GM10266 (cell line): Measurements from ENCODE around the gene ZNF132.

Experiments used
- DNase-seq: peaks from one replicate; pipeline ENCODE4 v3.0.0; 2012; ENCODE audit errors: extremely low spot score
- TF ChIP-seq, protein P1 (sequence below): IDR thresholded peaks from 2 replicates; pipeline ENCODE4 v1.5.1; 2012; ENCODE audit warnings: mild to moderate bottlenecking, low read depth; ENCODE audit not compliant: control insufficient read depth, insufficient read depth; ENCODE audit errors: missing control alignments

Gene ZNF132

DNA sequence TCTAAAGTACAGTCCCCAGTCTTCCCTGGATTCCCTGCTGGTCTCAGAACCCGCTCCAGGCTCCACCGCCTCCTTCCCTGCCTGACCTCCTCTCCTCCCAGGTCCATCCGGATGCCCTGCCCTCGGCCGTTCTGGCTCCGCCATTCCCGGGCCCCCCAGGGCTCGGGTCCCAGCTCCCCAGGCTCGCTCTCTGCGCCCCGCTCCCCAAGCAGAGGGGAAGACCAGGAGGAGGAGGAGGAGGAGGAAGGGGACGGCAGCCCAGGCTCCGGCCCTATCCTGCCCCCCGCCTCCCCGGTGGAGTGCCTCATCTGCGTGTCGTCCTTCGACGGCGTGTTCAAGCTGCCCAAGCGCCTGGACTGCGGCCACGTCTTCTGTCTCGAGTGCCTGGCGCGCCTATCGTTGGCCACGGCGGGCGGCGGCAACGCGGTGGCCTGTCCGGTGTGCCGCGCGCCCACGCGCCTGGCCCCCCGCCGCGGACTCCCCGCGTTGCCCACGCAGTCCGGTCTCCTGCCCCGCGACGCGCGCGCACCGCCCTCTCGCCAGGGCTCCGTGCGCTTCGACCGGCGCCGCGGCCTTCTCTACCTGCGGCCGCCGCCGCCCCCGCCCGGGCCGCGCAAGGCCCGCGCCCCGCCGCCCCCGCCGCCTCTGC, 43.9 kb downstream of the ZNF132 start:
- TF ChIP-seq, protein P1, sequence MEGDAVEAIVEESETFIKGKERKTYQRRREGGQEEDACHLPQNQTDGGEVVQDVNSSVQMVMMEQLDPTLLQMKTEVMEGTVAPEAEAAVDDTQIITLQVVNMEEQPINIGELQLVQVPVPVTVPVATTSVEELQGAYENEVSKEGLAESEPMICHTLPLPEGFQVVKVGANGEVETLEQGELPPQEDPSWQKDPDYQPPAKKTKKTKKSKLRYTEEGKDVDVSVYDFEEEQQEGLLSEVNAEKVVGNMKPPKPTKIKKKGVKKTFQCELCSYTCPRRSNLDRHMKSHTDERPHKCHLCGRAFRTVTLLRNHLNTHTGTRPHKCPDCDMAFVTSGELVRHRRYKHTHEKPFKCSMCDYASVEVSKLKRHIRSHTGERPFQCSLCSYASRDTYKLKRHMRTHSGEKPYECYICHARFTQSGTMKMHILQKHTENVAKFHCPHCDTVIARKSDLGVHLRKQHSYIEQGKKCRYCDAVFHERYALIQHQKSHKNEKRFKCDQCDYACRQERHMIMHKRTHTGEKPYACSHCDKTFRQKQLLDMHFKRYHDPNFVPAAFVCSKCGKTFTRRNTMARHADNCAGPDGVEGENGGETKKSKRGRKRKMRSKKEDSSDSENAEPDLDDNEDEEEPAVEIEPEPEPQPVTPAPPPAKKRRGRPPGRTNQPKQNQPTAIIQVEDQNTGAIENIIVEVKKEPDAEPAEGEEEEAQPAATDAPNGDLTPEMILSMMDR, result no peak

DNA sequence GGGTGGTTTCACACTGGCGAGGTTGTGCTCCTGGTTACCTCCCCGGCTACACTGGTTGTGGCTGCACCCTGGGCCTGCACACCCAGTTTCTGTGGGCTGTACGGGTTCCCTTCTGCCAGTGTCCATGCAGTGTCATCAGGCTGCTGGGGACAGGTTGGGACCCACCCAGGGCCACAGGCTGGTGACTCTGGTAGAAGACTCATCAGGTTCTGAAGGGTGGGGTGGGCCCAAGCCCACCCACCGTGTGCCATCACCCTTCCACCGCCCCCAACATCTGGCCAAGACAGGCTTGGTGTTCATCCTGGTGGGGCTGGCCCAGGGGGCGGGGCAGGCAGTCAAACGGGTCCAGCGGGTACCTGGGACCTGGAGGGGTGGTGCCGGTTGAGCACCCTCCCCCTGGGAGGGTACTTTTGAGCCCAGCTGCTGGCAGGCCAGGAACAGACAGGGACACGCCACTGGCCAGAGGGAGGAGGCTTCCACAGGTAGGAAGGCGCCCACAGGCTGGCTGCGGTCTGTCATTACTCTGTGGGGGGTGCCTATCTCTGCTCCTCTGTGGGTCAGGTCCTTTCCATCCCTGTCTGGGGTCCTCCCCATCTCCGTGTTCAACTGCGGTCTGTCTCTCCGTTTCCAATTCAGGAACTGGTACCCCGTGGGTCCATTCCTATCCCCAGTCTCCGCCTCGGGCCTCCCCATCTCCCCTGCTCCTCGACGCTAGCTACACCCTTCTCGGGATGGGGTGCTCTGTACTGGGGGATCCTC, 44.6 kb downstream of the ZNF132 start, which contains the start of gene RNF225:
RNF225 (plus strand) TSS at position 437 of the 759 bp plus-strand sequence. CDS start 434 bp downstream, outside the sequence.
- TF ChIP-seq, protein P1, result no peak
- no peak for DNase-seq

More for the DNA sequence above, 43.9 kb downstream of the ZNF132 start:
- DNase-seq, result no peak

DNA sequence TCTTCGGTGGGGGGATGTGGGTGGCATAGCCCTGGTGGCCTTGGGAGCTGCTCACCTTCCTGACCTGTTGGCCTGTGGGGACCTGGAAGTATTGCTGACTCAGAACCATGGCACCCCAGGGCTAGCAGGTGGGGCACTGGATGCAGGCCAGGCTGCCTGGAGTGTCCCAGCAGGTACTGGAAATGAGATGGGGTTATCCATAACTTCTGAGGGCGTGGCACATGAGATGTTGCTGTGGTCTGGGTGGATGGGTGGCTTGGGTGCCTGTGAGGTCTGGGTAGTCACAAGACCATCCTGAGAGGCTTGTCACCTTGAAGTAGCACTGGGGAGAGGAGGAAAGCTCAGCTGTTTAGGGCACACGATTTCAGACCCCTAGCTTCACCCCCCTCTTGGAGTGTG, 45.1 kb downstream of the ZNF132 start:
- no peak for DNase-seq
- TF ChIP-seq, protein P1, result no peak

DNA sequence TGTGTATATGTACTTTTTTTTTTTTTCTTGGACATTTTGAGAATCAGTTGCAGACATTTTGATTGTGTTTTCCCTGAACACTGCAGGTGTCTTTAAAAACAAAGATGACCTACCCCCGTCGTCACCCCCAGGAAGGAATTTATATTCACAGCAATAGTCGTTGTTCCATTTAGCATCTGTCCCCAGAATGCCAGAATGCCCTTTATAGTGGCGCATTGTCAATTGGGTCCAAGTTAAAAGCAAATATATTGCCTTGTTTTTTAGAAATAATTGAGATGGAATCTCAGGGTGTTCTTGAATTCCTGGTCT, 46.3 kb downstream of the ZNF132 start:
- TF ChIP-seq, protein P1, result no peak

DNA sequence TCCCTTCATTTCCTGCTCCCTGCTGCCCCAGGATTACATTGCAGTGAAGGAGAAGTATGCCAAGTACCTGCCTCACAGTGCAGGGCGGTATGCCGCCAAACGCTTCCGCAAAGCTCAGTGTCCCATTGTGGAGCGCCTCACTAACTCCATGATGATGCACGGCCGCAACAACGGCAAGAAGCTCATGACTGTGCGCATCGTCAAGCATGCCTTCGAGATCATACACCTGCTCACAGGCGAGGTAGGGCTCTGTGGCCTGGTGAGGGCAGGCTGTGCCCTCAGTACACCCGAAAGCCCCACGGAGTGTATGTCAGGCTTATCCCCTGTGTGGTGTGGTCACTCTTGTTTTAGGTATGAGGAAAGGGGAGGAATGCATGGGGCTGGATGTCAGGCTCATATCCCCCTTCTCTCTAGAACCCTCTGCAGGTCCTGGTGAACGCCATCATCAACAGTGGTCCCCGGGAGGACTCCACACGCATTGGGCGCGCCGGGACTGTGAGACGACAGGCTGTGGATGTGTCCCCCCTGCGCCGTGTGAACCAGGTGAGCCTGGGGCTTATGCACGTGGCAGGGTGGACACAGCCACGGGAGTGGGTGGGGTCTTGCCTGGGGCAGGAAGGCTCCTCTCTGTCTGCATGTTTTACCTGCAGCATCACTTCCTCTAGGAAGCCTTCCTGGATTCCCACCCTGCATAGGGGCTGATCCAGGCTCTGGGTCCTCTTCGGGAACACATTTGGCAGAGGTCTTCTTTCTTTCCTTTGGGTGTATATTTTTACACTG, 46.8 kb downstream of the ZNF132 start:
- TF ChIP-seq, protein P1, result no peak
- no peak for DNase-seq

More for the DNA sequence above, 46.3 kb downstream of the ZNF132 start:
- DNase-seq, result no peak

DNA sequence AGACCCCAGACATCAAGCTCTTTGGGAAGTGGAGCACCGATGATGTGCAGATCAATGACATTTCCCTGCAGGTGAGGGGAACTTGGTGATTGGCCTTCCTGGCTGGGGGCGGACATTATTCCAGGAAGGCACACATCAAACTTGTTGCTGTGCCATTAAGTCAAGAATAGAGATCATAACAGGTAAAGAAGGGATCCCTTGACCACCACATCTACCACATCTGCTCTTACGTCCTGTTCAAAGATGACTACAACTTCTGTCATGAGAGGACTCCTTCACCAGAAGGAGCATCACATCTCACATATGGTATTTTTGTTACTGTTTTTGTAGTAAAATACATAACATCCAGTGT, 51.8 kb downstream of the ZNF132 start:
- TF ChIP-seq, protein P1, result no peak
- DNase-seq, result no peak
